H1 (cell line): ENCODE results near the gene SLC9A5. TPM values are rescaled to one million over a fixed set of nuclear protein-coding genes. Genes with fewer than 3 reads are reported as not detected.

Source experiments
- GTF2F1 ChIP-seq: IDR thresholded peaks from 2 replicates; pipeline ENCODE4 v1.6.1; 2012; ENCODE audit warnings: low read depth, low read length, improper control_type of control experiment, borderline replicate concordance
- KDM1A ChIP-seq: fragments of 200-600, 300-600 bp; sonication (generic); IDR thresholded peaks from 2 replicates; pipeline ENCODE4 v1.7.1; 2016; ENCODE audit warnings: mild to moderate bottlenecking, low read length, borderline replicate concordance
- KDM4A ChIP-seq: IDR thresholded peaks from one replicate; pipeline ENCODE4 v1.7.1; 2012; ENCODE audit warnings: low read depth, mild to moderate bottlenecking, moderate library complexity, low read length, inconsistent platforms; ENCODE audit not compliant: severe bottlenecking
- NANOG ChIP-seq: IDR thresholded peaks from 2 replicates; pipeline ENCODE4 v1.6.1; 2011; ENCODE audit warnings: low read length, low read depth, mild to moderate bottlenecking, inconsistent platforms; ENCODE audit not compliant: insufficient read depth, poor library complexity, severe bottlenecking
- RAD21 ChIP-seq, 2 experiments: IDR thresholded peaks in 1 of 2; conservative IDR thresholded peaks in 1 of 2; 2 replicates each; pipeline ENCODE4 v1.6.1; 2011; ENCODE audit warnings: low read depth in 2 of 2, low read length in 2 of 2, improper control_type of control experiment in 1 of 2, inconsistent platforms in 1 of 2, mild to moderate bottlenecking in 1 of 2, moderate library complexity in 1 of 2
- RFX5 ChIP-seq: IDR thresholded peaks from 2 replicates; pipeline ENCODE4 v1.6.1; 2011; ENCODE audit warnings: low read depth, low read length, improper control_type of control experiment, borderline replicate concordance
- polyA plus RNA-seq, 7 experiments: library from polyadenylated mRNA; depleted of rRNA in 3 of 7; stranded (reverse) in 5 of 7; unstranded in 2 of 7; fragments of >200 nt in 5 of 7; fragments of 200-250 nt in 2 of 7; gene quantifications; 1 replicate in 5 of 7; 2 replicates in 1 of 7; 4 replicates in 1 of 7; pipeline versions ENCODE4 v1.2.1 to v1.2.3, GENCODE V29; 2011 to 2013; ENCODE audit warnings: missing spikeins in 2 of 7, mixed read lengths in 2 of 7
- total RNA-seq: library from RNA; stranded (reverse); fragmentation: NEBNext Ultra II Directional; extraction: Animal tissue kit (Norgen Biotek cat#: 25700); gene quantifications from 2 replicates; pipeline ENCODE4 v1.2.1, GENCODE V29; 2021
- TF ChIP-seq, protein P1 (sequence below): IDR thresholded peaks from 2 replicates; pipeline ENCODE4 v1.6.1; 2011; ENCODE audit warnings: low read length, improper control_type of control experiment
- TF ChIP-seq, protein P2 (sequence below): IDR thresholded peaks from 2 replicates; pipeline ENCODE4 v1.6.1; 2011; ENCODE audit warnings: low read depth, mild to moderate bottlenecking, low read length; ENCODE audit not compliant: insufficient read depth
- TF ChIP-seq, protein P3 (sequence below), 3 experiments: IDR thresholded peaks; 1 replicate in 2 of 3; 2 replicates in 1 of 3; pipeline versions ENCODE4 v1.5.1 to v1.6.1; 2011; ENCODE audit warnings: low read length in 3 of 3, mild to moderate bottlenecking in 3 of 3, inconsistent platforms in 2 of 3, low read depth in 1 of 3, moderate library complexity in 1 of 3; ENCODE audit not compliant: insufficient read depth in 1 of 3; ENCODE audit errors: control extremely low read depth in 1 of 3

SLC9A5 gene
- total and polyA plus RNA-seq, 2 of the 8 experiments (the other 6 are each of a cell fraction or from before 2014, with no cell fraction given), result 7.9 to 8.6 TPM

DNA sequence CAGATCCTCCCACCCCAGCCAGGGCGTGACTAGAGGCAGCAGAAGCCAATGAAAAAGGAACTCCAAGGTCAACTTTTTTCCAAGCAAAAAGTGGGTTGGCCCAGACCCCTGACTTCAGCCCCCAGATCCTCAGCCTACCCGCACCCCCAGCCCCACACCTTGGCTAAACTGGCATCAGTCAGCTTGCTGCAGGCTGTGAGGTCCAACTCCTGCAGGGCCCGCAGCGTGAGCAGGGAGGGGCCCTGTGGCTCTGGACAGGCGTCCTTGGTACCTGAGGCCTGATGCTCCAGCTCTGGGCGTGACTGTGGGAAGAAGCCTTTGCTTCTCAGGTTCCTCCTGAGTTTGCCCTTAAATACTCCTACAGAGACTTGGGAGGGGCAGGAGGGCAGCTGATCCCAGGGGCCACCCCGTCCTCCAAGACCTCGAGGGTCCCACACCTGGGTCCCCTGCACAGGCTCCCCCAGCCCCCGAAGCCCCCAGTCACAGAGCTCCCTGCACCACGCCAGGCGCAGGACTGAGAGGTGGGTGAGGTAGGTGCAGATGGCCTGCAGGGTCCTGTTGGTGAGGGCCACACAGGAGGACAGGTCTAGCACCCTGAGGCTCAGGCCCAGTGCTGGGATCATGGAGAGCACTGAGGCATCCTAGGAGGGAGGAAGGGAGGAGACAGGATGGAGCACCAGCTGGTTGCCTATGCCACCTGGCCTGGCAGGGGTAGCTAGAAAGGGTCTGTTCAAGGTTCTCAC, 40.5 kb upstream of the SLC9A5 start (continued):
- TF ChIP-seq RAD21 (IDR thresholded peaks at IDR 0.05 in 1 of 2, conservative IDR thresholded peaks at IDR 0.05 in 1 of 2; ENCODE audit: low read depth in 2 of 2, low read length in 2 of 2) (no peak), GTF2F1 (no peak), KDM1A (no peak), KDM4A (no peak), NANOG (no peak), RFX5 (no peak)
- TF ChIP-seq, protein P1, sequence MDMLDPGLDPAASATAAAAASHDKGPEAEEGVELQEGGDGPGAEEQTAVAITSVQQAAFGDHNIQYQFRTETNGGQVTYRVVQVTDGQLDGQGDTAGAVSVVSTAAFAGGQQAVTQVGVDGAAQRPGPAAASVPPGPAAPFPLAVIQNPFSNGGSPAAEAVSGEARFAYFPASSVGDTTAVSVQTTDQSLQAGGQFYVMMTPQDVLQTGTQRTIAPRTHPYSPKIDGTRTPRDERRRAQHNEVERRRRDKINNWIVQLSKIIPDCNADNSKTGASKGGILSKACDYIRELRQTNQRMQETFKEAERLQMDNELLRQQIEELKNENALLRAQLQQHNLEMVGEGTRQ, result no peak
- TF ChIP-seq, protein P2, sequence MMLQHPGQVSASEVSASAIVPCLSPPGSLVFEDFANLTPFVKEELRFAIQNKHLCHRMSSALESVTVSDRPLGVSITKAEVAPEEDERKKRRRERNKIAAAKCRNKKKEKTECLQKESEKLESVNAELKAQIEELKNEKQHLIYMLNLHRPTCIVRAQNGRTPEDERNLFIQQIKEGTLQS, result no peak
- TF ChIP-seq, protein P3, sequence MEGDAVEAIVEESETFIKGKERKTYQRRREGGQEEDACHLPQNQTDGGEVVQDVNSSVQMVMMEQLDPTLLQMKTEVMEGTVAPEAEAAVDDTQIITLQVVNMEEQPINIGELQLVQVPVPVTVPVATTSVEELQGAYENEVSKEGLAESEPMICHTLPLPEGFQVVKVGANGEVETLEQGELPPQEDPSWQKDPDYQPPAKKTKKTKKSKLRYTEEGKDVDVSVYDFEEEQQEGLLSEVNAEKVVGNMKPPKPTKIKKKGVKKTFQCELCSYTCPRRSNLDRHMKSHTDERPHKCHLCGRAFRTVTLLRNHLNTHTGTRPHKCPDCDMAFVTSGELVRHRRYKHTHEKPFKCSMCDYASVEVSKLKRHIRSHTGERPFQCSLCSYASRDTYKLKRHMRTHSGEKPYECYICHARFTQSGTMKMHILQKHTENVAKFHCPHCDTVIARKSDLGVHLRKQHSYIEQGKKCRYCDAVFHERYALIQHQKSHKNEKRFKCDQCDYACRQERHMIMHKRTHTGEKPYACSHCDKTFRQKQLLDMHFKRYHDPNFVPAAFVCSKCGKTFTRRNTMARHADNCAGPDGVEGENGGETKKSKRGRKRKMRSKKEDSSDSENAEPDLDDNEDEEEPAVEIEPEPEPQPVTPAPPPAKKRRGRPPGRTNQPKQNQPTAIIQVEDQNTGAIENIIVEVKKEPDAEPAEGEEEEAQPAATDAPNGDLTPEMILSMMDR (IDR thresholded peaks at IDR 0.05; ENCODE audit: control extremely low read depth in 1 of 3, insufficient read depth in 1 of 3, low read depth in 1 of 3, low read length in 3 of 3), result no peak
- TF ChIP-seq, all 59 proteins: peak for 0
